Esophagus muscularis mucosa (tissue), 4 donors: Measurements from ENCODE around the gene GJC1.

Source experiments
- EP300 ChIP-seq: sonication (generic); formaldehyde crosslinking; IDR thresholded peaks from one replicate; pipeline ENCODE4 v1.6.1; 2017; ENCODE audit warnings: antibody characterized with exemption
- POLR2A ChIP-seq: fragments of 450-650 bp; IDR thresholded peaks from one replicate; pipeline ENCODE4 v1.6.1; 2017; ENCODE audit warnings: antibody characterized with exemption, moderate library complexity, mild to moderate bottlenecking, low read depth
- POLR2AphosphoS5 ChIP-seq, 2 donors: sonication (generic); formaldehyde crosslinking; IDR thresholded peaks; one replicate each; pipeline ENCODE4 v1.6.1; 2017; ENCODE audit warnings: antibody characterized with exemption in 2 of 2
- TF ChIP-seq, protein P1 (sequence below), 3 experiments: fragments of 200-600 bp in 2 of 3; fragments of 450-650 bp in 1 of 3; sonication (generic) in 2 of 3; IDR thresholded peaks; one replicate each; pipeline ENCODE4 v1.5.1; 2017 to 2019; ENCODE audit warnings: antibody characterized with exemption in 3 of 3, mild to moderate bottlenecking in 2 of 3, moderate library complexity in 1 of 3

DNA sequence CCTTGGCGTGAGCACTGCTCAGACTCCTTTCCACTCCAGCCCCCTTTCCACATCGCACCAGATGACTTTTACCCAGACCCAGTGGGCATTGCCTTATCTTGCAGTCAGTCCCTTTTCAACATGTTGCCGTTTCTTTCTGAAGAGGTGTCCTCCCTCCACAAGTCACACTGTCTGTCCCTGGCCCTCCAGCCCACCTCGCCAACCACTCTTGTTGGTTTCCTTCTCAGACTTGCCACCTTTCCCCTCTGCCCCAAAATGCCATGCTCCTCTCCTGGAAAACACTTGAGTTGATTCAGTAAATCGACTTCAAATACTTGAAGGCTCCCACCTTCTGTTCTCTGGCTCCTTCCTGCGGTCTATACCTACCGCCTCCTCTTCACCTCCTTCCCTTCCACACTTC lies 78.8 kb downstream of the GJC1 start:
- TF ChIP-seq, protein P1, sequence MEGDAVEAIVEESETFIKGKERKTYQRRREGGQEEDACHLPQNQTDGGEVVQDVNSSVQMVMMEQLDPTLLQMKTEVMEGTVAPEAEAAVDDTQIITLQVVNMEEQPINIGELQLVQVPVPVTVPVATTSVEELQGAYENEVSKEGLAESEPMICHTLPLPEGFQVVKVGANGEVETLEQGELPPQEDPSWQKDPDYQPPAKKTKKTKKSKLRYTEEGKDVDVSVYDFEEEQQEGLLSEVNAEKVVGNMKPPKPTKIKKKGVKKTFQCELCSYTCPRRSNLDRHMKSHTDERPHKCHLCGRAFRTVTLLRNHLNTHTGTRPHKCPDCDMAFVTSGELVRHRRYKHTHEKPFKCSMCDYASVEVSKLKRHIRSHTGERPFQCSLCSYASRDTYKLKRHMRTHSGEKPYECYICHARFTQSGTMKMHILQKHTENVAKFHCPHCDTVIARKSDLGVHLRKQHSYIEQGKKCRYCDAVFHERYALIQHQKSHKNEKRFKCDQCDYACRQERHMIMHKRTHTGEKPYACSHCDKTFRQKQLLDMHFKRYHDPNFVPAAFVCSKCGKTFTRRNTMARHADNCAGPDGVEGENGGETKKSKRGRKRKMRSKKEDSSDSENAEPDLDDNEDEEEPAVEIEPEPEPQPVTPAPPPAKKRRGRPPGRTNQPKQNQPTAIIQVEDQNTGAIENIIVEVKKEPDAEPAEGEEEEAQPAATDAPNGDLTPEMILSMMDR (IDR thresholded peaks at IDR 0.05), result no peak
- no peak for TF ChIP-seq EP300
- TF ChIP-seq POLR2AphosphoS5 (IDR thresholded peaks at IDR 0.05), result no peak
- TF ChIP-seq POLR2A, result no peak
